HG03378 (cell line): Measurements from ENCODE around the gene CNTLN.
"Not testable (repeated sequence)": the region's sequence is repeated elsewhere in the genome, so short reads cannot be mapped to it uniquely, and the experiment has no call there.

ENCODE experiments used
- ATAC-seq: cut with Tn5 transposase; IDR thresholded peaks from one replicate; pipeline ENCODE4 v1.9.1; 2021; ENCODE audit warnings: mild to moderate bottlenecking, moderate library complexity; ENCODE audit not compliant: unreplicated experiment

CNTLN gene

DNA sequence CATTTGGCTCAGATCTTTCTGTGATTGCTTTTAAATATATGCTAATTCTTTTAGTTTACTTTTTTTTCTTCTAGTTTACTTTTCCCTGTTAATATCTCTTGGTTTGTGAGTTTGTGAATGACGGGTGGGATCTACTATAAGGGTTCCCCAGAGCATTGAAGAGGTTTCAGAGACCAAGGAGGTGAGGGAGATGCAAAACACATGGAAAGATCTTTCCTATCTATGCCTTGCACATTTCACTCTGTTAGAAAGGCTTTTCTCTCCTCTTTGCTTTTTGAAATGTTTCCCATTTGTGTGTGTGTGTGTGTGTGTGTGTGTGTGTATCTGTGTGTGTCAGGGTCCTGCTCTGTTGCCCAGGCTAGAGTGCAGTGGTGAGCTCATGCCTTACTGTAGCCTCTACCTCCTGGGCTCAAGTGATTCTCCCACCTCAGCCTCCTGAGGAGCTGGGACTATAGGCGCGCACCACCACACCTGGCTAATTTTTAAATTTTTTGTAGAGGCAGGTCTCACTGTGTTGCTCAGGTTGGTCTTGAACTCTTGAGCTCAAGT, 50.7 kb downstream of the CNTLN start:
- no peak for ATAC-seq

DNA sequence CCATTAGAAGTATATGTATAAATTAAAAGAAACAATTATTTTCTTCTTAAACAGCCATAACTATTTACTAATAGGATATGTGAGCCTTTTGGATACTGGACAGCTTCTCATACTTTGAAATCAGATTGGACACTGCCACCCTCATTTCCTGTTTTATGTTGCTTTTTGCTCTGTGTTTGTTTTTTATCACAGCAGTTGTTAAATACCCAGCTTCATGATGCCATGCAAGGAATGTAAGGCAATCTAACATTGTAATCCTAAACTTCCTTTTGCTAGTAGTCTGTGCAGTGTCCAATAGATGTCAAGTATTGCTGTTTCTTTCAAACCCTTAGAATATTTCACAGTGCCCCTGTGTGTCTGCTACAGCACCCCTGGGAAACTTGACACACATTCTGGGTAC, 56.2 kb downstream of the CNTLN start:
- ATAC-seq, result no peak

DNA sequence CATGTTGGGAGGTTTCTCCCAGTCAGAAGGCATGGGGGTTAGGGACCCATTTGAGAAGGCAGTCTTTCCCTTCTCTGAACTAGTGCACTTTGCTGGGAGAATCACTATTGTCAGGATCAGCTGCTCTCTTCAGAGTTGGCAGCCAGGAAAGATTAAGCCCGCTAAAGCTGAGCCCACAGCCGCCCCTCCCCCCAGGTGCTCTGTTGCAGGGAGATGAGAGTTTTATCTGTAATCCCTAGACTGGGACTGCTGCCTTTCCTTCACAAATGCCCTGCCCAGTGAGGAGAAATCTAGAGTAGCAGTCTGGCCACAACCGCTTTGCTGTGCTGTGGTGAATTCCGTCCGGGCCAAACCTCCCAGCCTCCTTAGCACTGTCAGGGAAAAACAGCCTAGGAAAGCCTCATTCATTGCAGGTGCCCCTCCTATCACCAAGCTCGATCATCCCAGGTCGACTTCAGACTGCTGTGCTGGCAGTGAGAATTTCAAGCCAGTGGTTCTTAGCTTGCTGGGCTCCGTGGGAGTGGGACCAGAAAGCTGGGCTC, 69.8 kb downstream of the CNTLN start:
- no peak for ATAC-seq

DNA sequence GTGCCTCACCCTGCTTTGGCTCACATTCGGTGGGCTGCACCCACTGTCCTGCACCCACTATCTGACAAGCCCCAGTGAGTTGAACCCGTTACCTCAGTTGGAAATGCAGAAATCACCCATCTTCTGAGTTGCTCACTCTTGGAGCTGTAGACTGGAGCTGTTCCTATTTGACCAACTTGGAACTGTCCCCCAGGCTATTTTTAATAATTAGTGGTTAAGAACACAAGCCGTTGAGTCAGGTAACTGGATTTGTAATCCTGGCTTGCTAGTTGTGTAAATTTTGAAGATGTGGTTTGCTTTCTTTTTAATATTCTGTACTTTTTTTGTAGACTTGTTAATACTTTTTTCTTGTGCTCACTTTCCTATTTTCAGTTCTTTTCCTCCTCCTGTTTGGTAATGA, 81.2 kb downstream of the CNTLN start:
- no peak for ATAC-seq

DNA sequence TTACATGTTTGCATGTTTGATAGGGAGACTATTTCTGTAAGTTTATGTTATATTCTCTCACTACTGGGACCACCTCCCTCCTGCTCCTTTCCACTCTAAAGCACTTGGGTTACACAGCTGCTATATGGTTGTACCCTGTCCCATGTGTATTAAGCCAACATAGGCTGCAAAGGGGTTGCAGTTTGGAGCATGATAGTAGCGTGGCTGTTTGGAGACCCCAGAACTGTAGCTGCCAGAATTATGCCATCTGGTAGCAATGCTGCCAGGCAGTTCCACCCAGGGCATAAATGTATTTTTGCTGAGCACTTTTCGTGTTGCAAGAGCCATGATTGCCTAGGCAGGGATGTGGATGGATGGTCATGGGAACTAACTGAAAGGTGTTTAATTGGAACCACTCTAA, 81.8 kb downstream of the CNTLN start:
- ATAC-seq, result no peak

DNA sequence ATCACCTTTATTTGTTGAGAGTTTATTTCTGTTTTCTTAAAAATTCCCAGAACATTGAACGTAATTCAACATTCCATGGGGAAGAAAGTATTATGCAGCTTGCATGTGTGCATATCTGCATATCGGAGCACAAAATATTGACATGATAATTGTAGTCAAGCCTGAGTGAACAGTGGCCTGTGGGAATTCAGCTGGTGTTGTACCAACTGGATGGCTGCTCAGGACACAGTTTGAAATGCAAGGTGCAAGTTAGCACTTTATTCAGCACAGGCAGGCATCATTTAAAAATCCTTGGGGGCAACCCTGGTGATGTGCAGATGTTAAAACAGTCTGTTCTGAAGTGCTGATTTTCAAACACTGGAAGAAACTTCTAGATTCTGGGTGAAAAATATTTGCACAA, 82.4 kb downstream of the CNTLN start:
- no peak for ATAC-seq

DNA sequence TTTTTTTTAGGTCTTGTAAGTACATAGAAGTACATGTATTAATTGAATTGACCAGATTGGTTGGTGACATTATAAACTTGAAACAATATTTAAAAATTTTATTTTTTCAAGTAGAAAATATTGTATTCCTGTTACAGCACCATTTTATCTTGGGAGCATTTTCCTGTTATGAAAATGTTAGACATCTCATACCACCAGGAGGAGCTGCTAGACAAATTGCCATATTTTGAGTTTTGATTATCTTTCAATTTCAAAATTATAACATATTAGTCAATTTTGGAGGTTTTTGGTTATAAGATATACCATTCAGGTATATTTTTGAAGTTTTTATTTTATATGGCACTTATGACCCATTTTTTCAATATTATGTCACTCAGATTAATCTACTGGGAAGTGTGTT, 84.4 kb downstream of the CNTLN start:
- no peak for ATAC-seq

DNA sequence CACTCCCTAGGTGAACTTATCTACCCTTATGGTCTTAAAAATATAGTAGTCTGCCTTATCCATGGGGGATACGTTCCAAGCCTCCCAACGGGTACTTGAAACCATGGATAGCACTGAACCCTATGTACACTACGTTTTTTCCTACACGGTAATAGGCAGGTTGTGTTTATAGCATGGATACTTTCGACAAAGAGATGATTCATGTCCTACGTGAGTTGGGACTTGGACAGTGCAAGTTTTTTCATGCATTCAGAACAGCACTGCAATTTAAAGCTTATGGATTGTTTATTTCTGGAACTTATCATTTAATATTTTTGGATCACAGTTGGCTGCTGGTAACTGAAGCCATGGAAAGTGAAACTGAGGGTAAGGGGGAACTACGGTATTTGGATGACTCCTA, 88.1 kb downstream of the CNTLN start:
- no peak for ATAC-seq

DNA sequence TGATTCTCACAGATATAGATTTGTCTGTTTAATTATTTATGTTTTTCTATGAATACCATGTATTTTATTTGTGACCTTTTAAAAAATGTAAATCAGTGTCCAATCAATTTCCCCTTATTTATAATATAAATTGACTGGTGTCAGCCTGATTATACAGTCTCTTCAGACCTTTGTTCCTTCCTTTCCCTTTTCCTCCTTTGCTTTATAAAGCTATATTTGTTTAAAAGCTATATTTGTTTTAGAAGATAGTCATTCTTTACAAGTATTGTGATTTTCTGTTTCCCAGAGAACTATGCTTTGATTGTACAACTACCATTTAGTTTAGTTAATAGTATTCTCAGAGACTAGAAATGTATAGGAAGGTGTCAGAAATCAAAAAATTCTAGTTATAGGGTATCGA, 90.6 kb downstream of the CNTLN start:
- ATAC-seq, result no peak

DNA sequence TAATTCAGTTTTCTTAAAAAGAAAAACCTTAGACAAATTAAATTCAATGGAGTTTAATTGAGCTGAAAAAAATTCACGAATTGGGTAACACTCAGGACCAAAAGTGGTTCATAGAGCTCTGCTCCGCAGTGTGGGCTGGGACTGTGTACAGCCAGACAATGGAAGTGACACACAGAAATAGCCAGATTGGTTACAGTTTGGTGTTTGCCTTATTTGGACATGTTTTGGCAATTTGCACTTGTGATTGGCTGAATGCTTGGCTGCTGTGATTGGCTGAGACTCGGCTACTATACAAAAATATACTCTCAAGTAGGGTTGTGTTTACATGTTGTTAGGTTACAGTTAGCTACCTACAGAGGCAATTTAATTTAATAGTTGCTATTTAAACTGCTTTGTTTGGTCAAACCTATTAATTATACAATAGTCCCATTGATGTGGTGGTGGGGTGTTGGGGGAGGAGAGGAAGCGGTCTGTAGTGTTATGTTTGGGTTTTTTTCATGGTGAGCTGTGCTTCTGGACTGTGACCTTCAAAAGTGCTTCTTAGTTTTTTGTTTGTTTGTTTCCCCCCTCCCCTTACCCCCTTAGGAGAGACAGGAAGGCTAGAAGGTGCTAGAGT, 95.2 kb downstream of the CNTLN start:
- ATAC-seq, result no peak

DNA sequence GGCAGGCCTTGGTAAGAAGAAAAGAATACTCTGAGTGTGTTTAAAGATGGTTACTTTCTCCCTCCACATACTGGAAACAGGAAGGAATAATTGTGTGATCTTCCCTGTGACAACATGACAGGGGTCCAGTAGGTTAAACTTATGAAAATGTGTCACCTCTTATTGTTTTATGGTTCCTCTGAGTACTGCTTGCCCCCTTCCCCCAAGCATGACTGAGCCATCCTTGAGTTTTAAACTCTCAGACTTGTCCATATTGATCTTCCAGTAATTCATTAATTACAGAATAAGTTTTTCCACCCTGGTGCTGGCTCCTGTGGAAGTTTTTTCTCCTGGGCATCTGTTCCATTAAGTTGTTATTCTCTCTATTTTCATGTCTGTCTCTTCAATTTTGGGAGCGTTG, 95.8 kb downstream of the CNTLN start:
- ATAC-seq, result no peak

DNA sequence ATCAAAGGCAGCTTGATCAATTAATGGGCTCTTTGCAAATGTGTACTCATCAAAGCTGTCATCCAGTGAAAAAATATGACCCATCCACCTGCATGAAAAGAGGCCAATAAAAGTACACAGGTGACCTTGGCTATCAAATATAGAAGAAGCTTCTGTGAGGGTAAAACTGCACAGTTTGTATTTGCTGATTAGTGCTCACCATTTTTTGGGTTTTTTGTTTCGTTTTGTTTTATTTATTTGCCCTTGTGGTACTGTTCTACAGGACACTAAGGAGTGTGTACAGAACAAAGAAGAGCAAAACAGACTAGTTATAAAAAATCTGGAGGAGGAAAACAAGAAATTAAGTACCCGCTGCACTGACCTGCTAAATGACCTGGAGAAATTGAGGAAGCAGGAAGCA, 101.3 kb downstream of the CNTLN start:
- no peak for ATAC-seq

DNA sequence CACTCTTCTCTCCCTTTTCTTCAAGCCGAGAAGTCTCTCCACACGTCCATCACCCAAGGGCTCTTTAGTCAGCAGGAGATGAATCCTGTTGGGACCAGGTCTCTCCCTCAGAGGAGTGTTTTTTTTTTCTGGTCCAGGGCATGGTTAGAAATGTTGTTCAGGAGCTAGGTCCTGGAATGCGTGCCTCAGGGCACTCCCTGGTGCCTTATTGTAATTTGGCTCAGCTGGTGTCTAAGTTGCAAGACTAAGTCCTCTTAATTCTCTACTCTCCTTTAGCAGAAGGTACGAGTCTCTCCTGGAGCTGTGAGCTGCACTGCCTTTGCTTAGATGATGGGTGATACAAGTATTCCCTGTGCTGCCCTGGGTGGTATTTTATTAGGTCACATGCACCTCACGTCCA, 111.9 kb downstream of the CNTLN start:
- ATAC-seq, result no peak

DNA sequence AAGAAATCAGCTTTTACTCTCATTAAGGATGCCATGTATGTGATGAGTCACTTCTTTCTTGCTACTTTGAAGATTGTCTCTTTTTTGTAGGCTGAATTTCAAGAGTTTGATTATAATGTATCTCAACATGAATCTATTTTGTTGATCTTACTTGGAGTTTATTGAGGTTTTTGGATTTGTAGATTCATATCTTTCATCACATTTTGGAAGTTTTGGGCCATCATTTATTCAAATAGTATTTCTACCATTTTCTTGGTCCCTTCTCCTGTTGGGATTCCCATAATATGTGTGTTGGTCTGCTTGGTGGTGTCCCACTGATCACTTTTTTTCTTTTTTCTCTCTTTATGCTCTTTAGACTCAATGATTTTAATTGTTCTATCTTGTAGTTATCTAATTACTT, 116.3 kb downstream of the CNTLN start:
- no peak for ATAC-seq

DNA sequence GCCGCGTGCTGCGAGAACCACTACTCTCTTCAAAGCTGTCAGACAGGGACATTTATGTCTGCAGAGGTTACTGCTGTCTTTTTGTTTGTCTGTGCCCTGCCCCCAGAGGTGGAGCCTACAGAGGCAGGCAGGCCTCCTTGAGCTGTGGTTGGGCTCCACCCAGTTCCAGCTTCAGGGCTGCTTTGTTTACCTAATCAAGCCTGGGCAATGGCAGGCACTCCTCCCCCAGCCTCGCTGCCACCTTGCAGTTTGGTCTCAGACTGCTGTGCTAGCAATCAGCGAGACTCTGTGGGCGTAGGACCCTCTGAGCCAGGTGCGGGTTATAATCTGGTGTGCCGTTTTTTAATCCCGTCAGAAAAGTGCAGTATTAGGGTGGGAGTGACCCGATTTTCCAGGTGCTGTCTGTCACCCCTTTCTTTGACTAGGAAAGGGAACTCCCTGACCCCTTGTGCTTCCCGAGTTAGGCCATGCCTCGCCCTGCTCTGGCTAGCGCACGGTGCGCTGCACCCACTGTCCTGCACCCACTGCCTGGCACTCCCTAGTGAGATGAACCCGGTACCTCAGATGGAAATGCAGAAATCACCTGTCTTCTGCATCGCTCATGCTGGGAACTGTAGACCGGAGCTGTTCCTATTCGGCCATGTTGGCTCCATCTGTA, 133.8 kb downstream of the CNTLN start:
- ATAC-seq, result not testable (repeated sequence)

DNA sequence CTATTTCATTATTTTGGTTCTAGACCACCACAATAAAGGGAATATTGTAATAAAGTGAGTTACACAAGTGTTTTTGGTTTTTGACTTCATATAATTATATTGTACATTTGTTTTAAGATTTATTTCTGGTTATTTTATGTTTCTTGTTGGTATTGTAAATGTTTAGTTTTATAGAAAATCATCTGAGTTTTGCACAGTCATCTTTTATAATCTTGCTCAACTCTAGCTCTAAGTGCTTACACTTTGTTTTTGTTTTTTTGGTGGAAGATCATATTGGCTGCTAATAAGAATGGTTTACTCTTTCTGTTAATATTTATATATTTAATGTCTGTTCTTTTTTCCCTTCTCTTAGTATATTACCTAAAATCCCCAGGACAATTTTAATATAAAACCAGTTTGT, 135.0 kb downstream of the CNTLN start:
- no peak for ATAC-seq

DNA sequence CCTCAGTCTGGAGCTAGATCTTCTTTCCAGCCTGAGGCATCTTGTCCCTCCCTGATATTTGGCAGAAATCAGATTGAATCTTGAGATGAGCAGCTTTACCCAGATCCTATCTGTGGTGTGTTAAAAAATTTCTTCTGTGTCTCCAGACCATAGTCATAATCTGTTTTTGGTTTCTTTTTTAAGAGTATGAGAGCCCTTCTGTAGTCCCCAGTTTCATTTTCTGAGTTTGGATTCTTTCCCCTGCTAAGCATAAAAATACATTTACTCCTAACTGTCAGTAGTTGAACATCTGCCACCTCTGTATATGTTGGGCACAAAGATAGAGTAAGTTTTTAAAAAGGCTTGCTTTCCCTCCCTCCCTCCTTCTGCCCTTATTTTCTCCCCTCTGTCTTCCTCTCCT, 137.7 kb downstream of the CNTLN start:
- ATAC-seq, result no peak

DNA sequence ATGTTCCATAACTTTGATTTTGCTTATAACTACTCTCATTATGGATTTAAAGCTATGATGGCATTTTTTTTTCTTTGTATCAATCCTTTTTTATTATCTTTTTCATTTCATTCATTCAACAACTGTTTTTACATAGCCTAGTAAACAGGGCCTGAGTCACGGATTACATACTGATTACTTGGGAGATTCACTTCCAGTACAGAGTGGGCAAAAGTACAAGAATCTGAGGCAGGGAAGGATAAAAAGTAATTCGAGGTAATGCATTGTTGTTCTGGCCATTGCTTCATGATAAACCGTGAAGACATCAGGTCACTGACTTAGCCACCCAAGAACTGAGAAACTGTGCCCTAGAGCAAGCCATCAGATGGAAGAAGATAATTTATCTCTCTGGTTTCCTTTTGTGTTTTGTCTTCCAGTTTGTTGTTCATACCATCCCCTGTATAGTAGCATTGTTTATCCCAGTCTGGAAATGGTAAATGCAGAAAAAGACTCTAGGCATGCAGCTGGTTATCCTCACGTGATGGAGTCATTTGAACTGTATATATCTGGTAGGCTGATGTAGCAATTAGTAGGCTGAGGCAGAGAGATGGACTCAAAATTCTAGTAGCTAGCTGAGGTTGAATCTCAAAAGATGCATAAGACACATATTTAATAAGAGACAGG, 145.6 kb downstream of the CNTLN start:
- ATAC-seq, result no peak

DNA sequence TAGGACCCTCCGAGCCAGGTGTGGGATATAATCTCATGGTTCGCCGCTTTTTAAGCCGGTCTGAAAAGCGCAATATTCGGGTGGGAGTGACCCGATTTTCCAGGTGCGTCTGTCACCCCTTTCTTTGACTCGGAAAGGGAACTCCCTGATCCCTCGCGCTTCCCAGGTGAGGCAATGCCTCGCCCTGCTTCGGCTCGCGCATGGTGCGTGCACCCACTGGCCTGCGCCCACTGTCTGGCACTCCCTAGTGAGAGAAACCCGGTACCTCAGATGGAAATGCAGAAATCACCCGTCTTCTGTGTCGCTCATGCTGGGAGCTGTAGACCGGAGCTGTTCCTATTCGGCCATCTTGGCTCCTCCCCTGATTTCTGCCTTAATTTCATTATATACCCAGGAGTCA, 155.8 kb downstream of the CNTLN start:
- not testable (repeated sequence) for ATAC-seq

DNA sequence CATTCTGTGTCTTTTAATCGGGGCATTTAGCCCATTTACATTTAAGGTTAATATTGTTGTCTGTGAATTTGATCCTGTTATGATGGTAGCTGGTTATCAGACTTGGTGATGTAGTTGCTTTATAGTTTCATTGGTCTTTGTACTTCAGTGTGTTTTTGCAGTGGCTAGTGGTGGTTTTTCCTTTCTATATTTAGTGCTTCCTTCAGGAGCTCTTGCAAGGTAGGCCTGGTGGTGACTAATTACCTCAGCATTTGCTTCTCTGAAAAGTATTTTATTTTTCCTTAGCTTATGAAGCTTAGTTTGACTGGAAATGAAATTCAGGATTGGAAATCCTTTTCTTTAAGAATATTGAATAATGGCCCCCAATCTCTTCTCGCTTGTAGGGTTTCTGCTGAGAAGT, 156.9 kb downstream of the CNTLN start:
- ATAC-seq, result no peak

DNA sequence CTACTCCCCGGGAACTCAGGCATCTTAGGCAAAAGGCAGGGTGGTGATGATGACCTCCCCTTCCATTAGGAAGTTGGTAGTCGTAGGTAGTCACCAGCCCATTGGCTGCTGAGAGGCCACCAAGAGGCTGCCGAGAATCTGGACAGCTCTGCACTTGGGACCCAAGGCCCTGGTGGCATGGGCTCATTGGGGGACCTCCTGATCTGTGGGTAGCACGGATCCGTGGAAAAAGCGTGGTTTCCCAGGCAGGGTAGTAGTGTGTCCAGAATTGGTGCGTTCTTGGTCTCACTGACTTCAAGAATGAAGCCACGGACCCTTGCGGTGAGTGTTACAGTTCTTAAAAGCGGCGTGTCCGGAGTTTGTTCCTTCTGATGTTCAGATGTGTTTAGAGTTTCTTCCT, 158.8 kb downstream of the CNTLN start:
- no peak for ATAC-seq
